Neural cell (in vitro differentiated cells): ENCODE data around the gene IMPACT. TPM values are rescaled to one million over a fixed set of nuclear protein-coding genes. Genes with fewer than 3 reads are reported as not detected.

ENCODE experiments used
- H2AFZ ChIP-seq: fragments of 200-600, 300-800 bp; sonication (generic), shearing (Covaris generic); 2 replicates; pipeline ENCODE4 v1.6.0; 2014; ENCODE audit warnings: low read depth, mild to moderate bottlenecking, antibody characterized with exemption, low read length, moderate library complexity
- H3F3A ChIP-seq: fragments of 200-600 bp; shearing (Covaris generic); 2 replicates; pipeline ENCODE4 v1.6.1; 2016; ENCODE audit warnings: mild to moderate bottlenecking, moderate library complexity, mixed read lengths, antibody characterized with exemption, low read length; ENCODE audit not compliant: insufficient read depth, poor library complexity, severe bottlenecking
- H3K27ac ChIP-seq: fragments of 200-600, 300-800 bp; sonication (generic), shearing (Covaris generic); 2 replicates; pipeline ENCODE4 v1.5.1; 2014; ENCODE audit warnings: mild to moderate bottlenecking, low read length, moderate library complexity
- H3K27me3 ChIP-seq: fragments of 300-800, 200-600 bp; sonication (generic), shearing (Covaris generic); 2 replicates; pipeline ENCODE4 v1.6.0; 2014; ENCODE audit warnings: mild to moderate bottlenecking, low read depth, low read length, moderate library complexity; ENCODE audit not compliant: insufficient read depth
- H3K36me3 ChIP-seq: fragments of 300-800, 200-600 bp; sonication (generic), shearing (Covaris generic); 2 replicates; pipeline ENCODE4 v1.5.1; 2014; ENCODE audit warnings: mild to moderate bottlenecking, antibody characterized with exemption, low read length, moderate library complexity; ENCODE audit not compliant: insufficient read depth
- H3K4me2 ChIP-seq: fragments of 300-800, 200-600 bp; sonication (generic), shearing (Covaris generic); 2 replicates; pipeline ENCODE4 v1.6.0; 2014; ENCODE audit warnings: mild to moderate bottlenecking, low read length
- H3K4me3 ChIP-seq: fragments of 300-800, 200-600 bp; sonication (generic), shearing (Covaris generic); 2 replicates; pipeline ENCODE4 v1.5.1; 2014; ENCODE audit warnings: mild to moderate bottlenecking, low read length, moderate library complexity
- H3K79me2 ChIP-seq: fragments of 200-600 bp; shearing (Covaris generic); replicated peaks from 2 replicates; pipeline ENCODE4 v1.6.0; 2014; ENCODE audit warnings: mild to moderate bottlenecking, low read length, moderate library complexity; ENCODE audit not compliant: insufficient read depth
- H3K9ac ChIP-seq: fragments of 300-800, 200-600 bp; sonication (generic), shearing (Covaris generic); 2 replicates; pipeline ENCODE4 v1.6.1; 2016; ENCODE audit warnings: mild to moderate bottlenecking, low read length, mixed read lengths
- H3K9me2 ChIP-seq: fragments of 200-600 bp; shearing (Covaris generic); 2 replicates; pipeline ENCODE4 v1.6.1; 2016; ENCODE audit warnings: mild to moderate bottlenecking, low read length, mixed read lengths; ENCODE audit not compliant: insufficient read depth
- H3K9me3 ChIP-seq: fragments of 200-600, 300-800 bp; sonication (generic), shearing (Covaris generic); 2 replicates; pipeline ENCODE4 v1.6.1; 2016; ENCODE audit warnings: mild to moderate bottlenecking, mixed run types, low read length, moderate library complexity, mixed read lengths
- H4K20me1 ChIP-seq: fragments of 200-600 bp; shearing (Covaris generic); 2 replicates; pipeline ENCODE4 v1.6.1; 2016; ENCODE audit warnings: mild to moderate bottlenecking, mixed run types; ENCODE audit not compliant: insufficient read depth
- CTCF ChIP-seq: fragments of 450-650 bp; IDR thresholded peaks from 2 replicates; pipeline ENCODE4 v1.5.1; 2014; ENCODE audit warnings: antibody characterized with exemption, mild to moderate bottlenecking, moderate library complexity; ENCODE audit not compliant: poor library complexity, severe bottlenecking
- EP300 ChIP-seq: fragments of 450-650 bp; conservative IDR thresholded peaks from 2 replicates; pipeline ENCODE4 v1.6.1; 2014; ENCODE audit warnings: antibody characterized with exemption, mild to moderate bottlenecking, moderate library complexity; ENCODE audit not compliant: poor library complexity, severe bottlenecking
- EZH2 ChIP-seq: fragments of 200-600, 300-800 bp; shearing (Covaris generic), sonication (generic); IDR thresholded peaks from 2 replicates; pipeline ENCODE4 v1.6.1; 2014; ENCODE audit warnings: antibody characterized with exemption, low read length, borderline replicate concordance, mild to moderate bottlenecking; ENCODE audit not compliant: insufficient read depth, poor library complexity, severe bottlenecking
- MXI1 ChIP-seq: fragments of 450-650 bp; conservative IDR thresholded peaks from 2 replicates; pipeline ENCODE4 v1.6.1; 2014; ENCODE audit warnings: antibody characterized with exemption, mild to moderate bottlenecking; ENCODE audit not compliant: poor library complexity, severe bottlenecking
- POLR2AphosphoS5 ChIP-seq: IDR thresholded peaks from 2 replicates; pipeline ENCODE4 v1.6.1; 2012
- RAD21 ChIP-seq: fragments of 450-650 bp; conservative IDR thresholded peaks from 2 replicates; pipeline ENCODE4 v1.6.1; 2014; ENCODE audit warnings: antibody characterized with exemption, mild to moderate bottlenecking, moderate library complexity
- REST ChIP-seq: IDR thresholded peaks from 2 replicates; pipeline ENCODE4 v1.6.1; 2012; ENCODE audit warnings: borderline replicate concordance
- SMC3 ChIP-seq: fragments of 450-650 bp; conservative IDR thresholded peaks from 2 replicates; pipeline ENCODE4 v1.6.1; 2014; ENCODE audit warnings: antibody characterized with exemption, mild to moderate bottlenecking, moderate library complexity; ENCODE audit not compliant: poor library complexity
- TAF1 ChIP-seq: IDR thresholded peaks from 2 replicates; pipeline ENCODE4 v1.6.1; 2012; ENCODE audit warnings: low read depth
- polyA plus RNA-seq: library from polyadenylated mRNA; depleted of rRNA; stranded (reverse); fragments of >200 nt; gene quantifications from 2 replicates; pipeline ENCODE4 v1.2.3, GENCODE V29; 2014

IMPACT gene
- polyA plus RNA-seq, 1 donor from 2014 or later = 31.1 TPM

GRCh38 chr18:24446953-24447538, 20.6 kb downstream of the IMPACT start:
- H3K27ac ChIP-seq = no peak overlapping the region
- peaks cover 4% of the 10 kb centered on the region for H3K36me3 ChIP-seq
- no peak for TF ChIP-seq MXI1
- TF ChIP-seq RAD21 = no peak
- no peak for TF ChIP-seq REST
- TF ChIP-seq POLR2AphosphoS5 = no peak

GRCh38 chr18:24447961-24448360, 21.5 kb downstream of the IMPACT start:
- Histone ChIP-seq H3K27ac (no peak overlapping the region), H3K4me2 (no peak overlapping the region), H4K20me1 (no peaks in the 10 kb centered on the region), H3K9ac (no peak overlapping the region), H3K9me3 (no peaks in the 10 kb centered on the region), H2AFZ (no peak overlapping the region), H3F3A (no peaks in the 10 kb centered on the region), H3K9me2 (no peaks in the 10 kb centered on the region), H3K79me2 (no peaks in the 10 kb centered on the region), H3K36me3 (peaks cover 4% of the 10 kb centered on the region), H3K4me3 (no peak overlapping the region), H3K27me3 (no peaks in the 10 kb centered on the region)
- TF ChIP-seq EP300 (no peak), EZH2 (no peak)

More at GRCh38 chr18:24446953-24447538, 20.6 kb downstream of the IMPACT start:
- Histone ChIP-seq H2AFZ (no peak overlapping the region), H3K4me2 (no peak overlapping the region), H3K79me2 (no peaks in the 10 kb centered on the region), H3K4me3 (no peak overlapping the region), H3K27me3 (no peaks in the 10 kb centered on the region), H3K9ac (no peak overlapping the region), H3F3A (no peaks in the 10 kb centered on the region), H3K9me3 (no peaks in the 10 kb centered on the region), H4K20me1 (no peaks in the 10 kb centered on the region), H3K9me2 (no peaks in the 10 kb centered on the region)

GRCh38 chr18:24456549-24456948, 30.1 kb downstream of the IMPACT start:
- no peak overlapping the region for H2AFZ ChIP-seq
- H3K4me2 ChIP-seq = no peak overlapping the region
- H3K9me2 ChIP-seq = no peaks in the 10 kb centered on the region
- H3F3A ChIP-seq = no peaks in the 10 kb centered on the region
- H3K27ac ChIP-seq = no peak overlapping the region
- H3K4me3 ChIP-seq = no peak overlapping the region
- no peaks in the 10 kb centered on the region for H3K36me3 ChIP-seq
- TF ChIP-seq EP300 = no peak
- no peak for TF ChIP-seq EZH2
- TF ChIP-seq RAD21 = no peak
- no peak for TF ChIP-seq MXI1
- TF ChIP-seq SMC3 = no peak
- TF ChIP-seq REST = no peak
- no peak for TF ChIP-seq CTCF
- TF ChIP-seq TAF1 = no peak
- no peak for TF ChIP-seq POLR2AphosphoS5
- no peaks in the 10 kb centered on the region for H3K79me2 ChIP-seq
- no peaks in the 10 kb centered on the region for H4K20me1 ChIP-seq
- H3K9me3 ChIP-seq = no peaks in the 10 kb centered on the region
- no peak overlapping the region for H3K9ac ChIP-seq
- no peaks in the 10 kb centered on the region for H3K27me3 ChIP-seq
